ENCODE results near the gene PRPF6. TPM values are rescaled to one million over a fixed set of nuclear protein-coding genes. Genes with fewer than 3 reads are reported as not detected.

The PRPF6 gene
- total RNA-seq, result 100 to 1,000 TPM in 1 of 6 donors, 10 to 100 TPM in 5; 60.5 to 113 (median 68.0) TPM

GRCh38 chr20:63980806-63981728, at the start of gene PRPF6:
TSS of gene PRPF6 (plus strand) at chr20:63981132. CDS start at chr20:63981246, 114 bp downstream.
- ATAC-seq (ENCODE audit: low FRiP score in 2 of 2), result peak; percentile 95 to 96
- H3K4me1 ChIP-seq, result peaks cover 30 to 46% (median 40%) of the 10 kb centered on the region in 4 donors
- H3K36me3 ChIP-seq, result peaks cover 11 to 32% (median 23%) of the 10 kb centered on the region in 4 donors
- WGBS, 2 donors, result 1 to 2% methylated on average over 32 to 53 of the region's 75 CpGs
- H3K27me3 ChIP-seq, result no peaks in the 10 kb centered on the region
- peak within 1 kb of the TSS; percentile 89 to 97 (median 94) for H3K4me3 ChIP-seq
- H3K9me3 ChIP-seq, result no peaks in the 10 kb centered on the region
- TF ChIP-seq POLR2AphosphoS5 (IDR thresholded peaks at IDR 0.05) (peak; percentile 89 to 95), POLR2A (IDR thresholded peaks at IDR 0.05) (peak in 3 of 4 donors; percentile 44 to 85 (median 67)), CTCF (IDR thresholded peaks at IDR 0.05) (peak; percentile 62 to 94 (median 86)), EP300 (IDR thresholded peaks at IDR 0.05) (peak in 1 of 4 donors; percentile 39)
- peak; percentile 95 to 98 for DNase-seq
- H3K27ac ChIP-seq, result peak within 1 kb of the TSS; percentile 84 to 90 (median 86)

GRCh38 chr20:63931735-63932134, 49.2 kb upstream of the PRPF6 start:
- no peak for ATAC-seq (ENCODE audit: low FRiP score in 2 of 2)
- no peak overlapping the region for H3K27ac ChIP-seq
- DNase-seq, result no peak
- no peaks in the 10 kb centered on the region for H3K27me3 ChIP-seq
- H3K4me1 ChIP-seq, result no peaks in the 10 kb centered on the region
- H3K4me3 ChIP-seq, result no peak overlapping the region
- no peaks in the 10 kb centered on the region for H3K9me3 ChIP-seq
- peaks cover 37 to 93% (median 77%) of the 10 kb centered on the region in 4 donors for H3K36me3 ChIP-seq
- TF ChIP-seq EP300 (IDR thresholded peaks at IDR 0.05) (no peak), POLR2AphosphoS5 (IDR thresholded peaks at IDR 0.05) (no peak), POLR2A (IDR thresholded peaks at IDR 0.05) (no peak), CTCF (IDR thresholded peaks at IDR 0.05) (no peak)
- 94 to 98% methylated on average over 11 to 19 of the region's 19 CpGs for WGBS, 2 donors

- no peaks in the 10 kb centered on the region for H3K27me3 ChIP-seq
- 94% methylated on average over 9 to 17 of the region's 17 CpGs for WGBS, 2 donors
- TF ChIP-seq POLR2AphosphoS5 (IDR thresholded peaks at IDR 0.05), result no peak
- no peak for TF ChIP-seq CTCF (IDR thresholded peaks at IDR 0.05)
- no peak for TF ChIP-seq EP300 (IDR thresholded peaks at IDR 0.05)
- TF ChIP-seq POLR2A (IDR thresholded peaks at IDR 0.05), result no peak
- ATAC-seq (ENCODE audit: low FRiP score in 2 of 2) (no peak), DNase-seq (peak in 1 of 2 donors; percentile 58)
- H3K4me1 ChIP-seq, result no peaks in the 10 kb centered on the region
- H3K36me3 ChIP-seq, result peaks cover 37 to 89% (median 76%) of the 10 kb centered on the region in 4 donors
- no peaks in the 10 kb centered on the region for H3K9me3 ChIP-seq
- H3K4me3 ChIP-seq, result no peak overlapping the region
- H3K27ac ChIP-seq, result no peak overlapping the region
Measured at GRCh38 chr20:63932606-63933160, 48.2 kb upstream of the PRPF6 start.

GRCh38 chr20:63933646-63934045, 47.3 kb upstream of the PRPF6 start:
- H3K9me3 ChIP-seq, result no peaks in the 10 kb centered on the region
- H3K36me3 ChIP-seq, result peaks cover 30 to 90% (median 72%) of the 10 kb centered on the region in 4 donors
- no peak overlapping the region for H3K4me3 ChIP-seq
- H3K27me3 ChIP-seq, result no peaks in the 10 kb centered on the region
- DNase-seq (no peak), ATAC-seq (ENCODE audit: low FRiP score in 2 of 2) (no peak)
- peaks cover 0 to 5% (median 0%) of the 10 kb centered on the region in 4 donors for H3K4me1 ChIP-seq
- WGBS, 2 donors, result 90 to 97% methylated on average over 5 of the region's 5 CpGs
- H3K27ac ChIP-seq, result no peak overlapping the region
- no peak for TF ChIP-seq EP300 (IDR thresholded peaks at IDR 0.05)
- TF ChIP-seq POLR2A (IDR thresholded peaks at IDR 0.05), result no peak
- TF ChIP-seq POLR2AphosphoS5 (IDR thresholded peaks at IDR 0.05), result no peak
- TF ChIP-seq CTCF (IDR thresholded peaks at IDR 0.05), result no peak

Measured in upper lobe of left lung (tissue), 6 donors.